Sigmoid colon (tissue), 7 donors: ENCODE results near the gene MYOF. TPM values are rescaled to one million over a fixed set of nuclear protein-coding genes. Genes with fewer than 3 reads are reported as not detected.

ENCODE experiments used
- DNase-seq: peaks from one replicate; pipeline ENCODE4 v3.0.0-alpha.2; 2019
- H3K27ac ChIP-seq, 4 donors: fragments of 200-600 bp; sonication (generic); one replicate each; pipeline ENCODE4 v1.5.1; 2016 to 2019; ENCODE audit warnings: mild to moderate bottlenecking in 1 of 4
- H3K27me3 ChIP-seq, 3 donors: fragments of 200-600 bp; sonication (generic); one replicate each; pipeline ENCODE4 v1.5.1; 2019; ENCODE audit warnings: mild to moderate bottlenecking in 1 of 3
- H3K36me3 ChIP-seq, 4 donors: fragments of 200-600 bp; sonication (generic); one replicate each; pipeline ENCODE4 v1.5.1; 2016 to 2019
- H3K4me1 ChIP-seq, 4 donors: fragments of 200-600 bp; sonication (generic); one replicate each; pipeline ENCODE4 v1.5.1; 2017 to 2019
- H3K4me3 ChIP-seq, 4 donors: fragments of 200-600 bp; sonication (generic); one replicate each; pipeline ENCODE4 v1.5.1; 2017 to 2019; ENCODE audit warnings: mild to moderate bottlenecking in 2 of 4, moderate library complexity in 1 of 4
- H3K9me3 ChIP-seq, 4 donors: fragments of 200-600 bp in 3 of 4; sonication (generic) in 3 of 4; one replicate each; pipeline versions ENCODE4 v1.5.1 to v1.6.1; 2013 to 2019
- EP300 ChIP-seq, 4 donors: sonication (generic); formaldehyde crosslinking; IDR thresholded peaks; one replicate each; pipeline ENCODE4 v1.6.1; 2017; ENCODE audit warnings: antibody characterized with exemption in 4 of 4
- POLR2A ChIP-seq, 2 donors: fragments of 450-650 bp; IDR thresholded peaks; one replicate each; pipeline ENCODE4 v1.6.1; 2016; ENCODE audit warnings: antibody characterized with exemption in 2 of 2, mild to moderate bottlenecking in 2 of 2, moderate library complexity in 2 of 2
- POLR2AphosphoS5 ChIP-seq, 4 donors: sonication (generic); formaldehyde crosslinking; IDR thresholded peaks; one replicate each; pipeline ENCODE4 v1.6.1; 2017; ENCODE audit warnings: antibody characterized with exemption in 4 of 4
- WGBS, 2 donors: extraction: QIAGEN DNeasy Blood & Tissue Kit; methylation state at CpG; one replicate each; pipeline ENCODE4 v1.1.7; 2013; 5-methylcytosine and 5-hydroxymethylcytosine counted together
- intact Hi-C: fragments of 100-400 bp; cut with DNase I; formaldehyde crosslinking; loops from one replicate; pipeline ENCODE4 v1.15.1; 2023
- polyA plus RNA-seq, 3 donors: library from polyadenylated mRNA; stranded (reverse); fragments of 200-250 nt; gene quantifications; one replicate each; pipeline ENCODE4 v1.2.3, GENCODE V29; 2013
- total RNA-seq, 4 donors: library from RNA; depleted of rRNA; stranded (reverse); fragments of >200 nt; gene quantifications; one replicate each; pipeline ENCODE4 v1.1.0, GENCODE V29; 2016
- TF ChIP-seq, protein P1 (sequence below), 4 experiments: fragments of 450-650 bp in 3 of 4; fragments of 200-600 bp in 1 of 4; IDR thresholded peaks; one replicate each; pipeline ENCODE4 v1.5.1; 2016 to 2019; ENCODE audit warnings: antibody characterized with exemption in 4 of 4, mild to moderate bottlenecking in 3 of 4, moderate library complexity in 2 of 4
- donor health status: healthy with polysubstance abuse.
- donor health status: Bipolar disorder and iron deficiency.
- donor health status: healthy.

Gene MYOF
- total and polyA plus RNA-seq, 7 donors, result 12.6 to 83.4 (median 36.3) TPM

DNA sequence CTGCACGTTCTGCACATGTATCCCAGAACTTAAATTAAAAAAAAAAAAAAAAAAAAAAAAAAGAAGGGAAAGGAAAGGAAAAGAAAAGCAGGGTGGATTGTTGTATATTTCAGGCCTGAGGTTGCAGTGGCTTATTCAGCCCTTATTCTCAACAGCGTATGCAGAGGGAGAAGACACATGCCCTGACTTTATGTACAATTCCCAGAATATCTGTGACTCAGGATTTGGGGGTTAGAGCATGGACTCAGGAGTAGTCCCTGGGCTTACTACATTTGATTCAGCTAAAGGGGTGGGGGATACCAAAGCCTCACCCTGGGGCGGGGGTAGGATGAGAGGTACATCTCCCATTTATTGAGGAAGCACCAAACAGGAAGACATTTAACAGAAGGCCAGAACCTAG is 137.4 kb downstream of the MYOF start:
- no peak overlapping the region for H3K27ac ChIP-seq
- H3K36me3 ChIP-seq, result peaks cover 44 to 97% (median 69%) of the 10 kb centered on the region in 4 donors
- H3K27me3 ChIP-seq, result no peaks in the 10 kb centered on the region
- DNase-seq, result no peak
- no peak overlapping the region for H3K4me3 ChIP-seq
- no peaks in the 10 kb centered on the region for H3K4me1 ChIP-seq
- intact Hi-C loops, result no loop called here
- WGBS, 2 donors, result 84 to 94% methylated on average over 3 of the region's 3 CpGs
- TF ChIP-seq POLR2AphosphoS5 (IDR thresholded peaks at IDR 0.05) (no peak), EP300 (IDR thresholded peaks at IDR 0.05) (no peak)
- H3K9me3 ChIP-seq, result no peaks in the 10 kb centered on the region

DNA sequence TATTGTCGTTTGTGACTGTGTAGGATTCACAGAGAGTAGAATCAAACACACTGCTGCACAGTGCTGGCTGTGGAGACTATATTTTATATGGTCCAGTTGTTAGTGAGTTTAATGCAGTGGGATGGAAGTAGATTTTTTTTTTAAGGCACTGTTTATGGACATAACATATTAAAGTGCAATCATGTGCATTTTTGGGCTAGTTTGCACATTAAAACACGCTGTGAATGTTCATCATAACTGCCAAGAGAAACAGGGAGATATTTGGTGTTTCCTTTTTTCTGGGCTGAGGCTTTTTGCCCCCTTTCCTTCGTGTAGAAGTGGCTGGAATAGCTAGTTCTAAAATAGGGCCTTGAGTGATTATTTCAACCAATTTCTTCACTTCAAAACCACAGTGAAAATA is 139.2 kb downstream of the MYOF start:
- DNase-seq, result no peak
- intact Hi-C loops, result no loop called here
- Histone ChIP-seq H3K4me3 (no peak overlapping the region), H3K9me3 (no peaks in the 10 kb centered on the region), H3K4me1 (no peaks in the 10 kb centered on the region), H3K27me3 (no peaks in the 10 kb centered on the region), H3K27ac (no peak overlapping the region), H3K36me3 (peaks cover 35 to 97% (median 60%) of the 10 kb centered on the region in 4 donors)
- TF ChIP-seq, protein P1, sequence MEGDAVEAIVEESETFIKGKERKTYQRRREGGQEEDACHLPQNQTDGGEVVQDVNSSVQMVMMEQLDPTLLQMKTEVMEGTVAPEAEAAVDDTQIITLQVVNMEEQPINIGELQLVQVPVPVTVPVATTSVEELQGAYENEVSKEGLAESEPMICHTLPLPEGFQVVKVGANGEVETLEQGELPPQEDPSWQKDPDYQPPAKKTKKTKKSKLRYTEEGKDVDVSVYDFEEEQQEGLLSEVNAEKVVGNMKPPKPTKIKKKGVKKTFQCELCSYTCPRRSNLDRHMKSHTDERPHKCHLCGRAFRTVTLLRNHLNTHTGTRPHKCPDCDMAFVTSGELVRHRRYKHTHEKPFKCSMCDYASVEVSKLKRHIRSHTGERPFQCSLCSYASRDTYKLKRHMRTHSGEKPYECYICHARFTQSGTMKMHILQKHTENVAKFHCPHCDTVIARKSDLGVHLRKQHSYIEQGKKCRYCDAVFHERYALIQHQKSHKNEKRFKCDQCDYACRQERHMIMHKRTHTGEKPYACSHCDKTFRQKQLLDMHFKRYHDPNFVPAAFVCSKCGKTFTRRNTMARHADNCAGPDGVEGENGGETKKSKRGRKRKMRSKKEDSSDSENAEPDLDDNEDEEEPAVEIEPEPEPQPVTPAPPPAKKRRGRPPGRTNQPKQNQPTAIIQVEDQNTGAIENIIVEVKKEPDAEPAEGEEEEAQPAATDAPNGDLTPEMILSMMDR (IDR thresholded peaks at IDR 0.05), result no peak
- TF ChIP-seq POLR2A (IDR thresholded peaks at IDR 0.05) (no peak), EP300 (IDR thresholded peaks at IDR 0.05) (no peak), POLR2AphosphoS5 (IDR thresholded peaks at IDR 0.05) (no peak)
- 74 to 85% methylated on average over 3 of the region's 3 CpGs for WGBS, 2 donors

DNA sequence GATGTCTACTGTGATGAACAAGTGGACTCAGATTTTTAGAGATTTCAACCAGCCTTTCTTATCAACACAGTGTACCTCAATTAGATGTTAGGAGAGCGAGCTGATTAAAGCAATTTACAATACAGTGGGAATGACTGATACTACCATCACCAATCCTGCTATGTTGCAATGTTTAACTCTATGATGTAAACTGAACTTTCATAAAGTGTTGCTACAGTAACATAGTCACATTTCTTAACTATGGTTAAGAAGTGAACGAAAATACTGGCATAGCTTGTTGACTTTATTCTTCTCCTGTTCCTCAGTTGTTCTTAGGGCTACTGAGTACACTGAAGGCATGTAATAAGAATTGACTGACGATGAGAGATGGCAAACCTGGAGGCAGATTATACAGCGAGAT is 139.8 kb downstream of the MYOF start:
- 89 to 91% methylated on average over 4 of the region's 4 CpGs for WGBS, 2 donors
- H3K4me1 ChIP-seq, result no peaks in the 10 kb centered on the region
- H3K4me3 ChIP-seq, result no peak overlapping the region
- H3K36me3 ChIP-seq, result peaks cover 29 to 97% (median 60%) of the 10 kb centered on the region in 4 donors
- DNase-seq, result no peak
- no peak overlapping the region for H3K27ac ChIP-seq
- no peaks in the 10 kb centered on the region for H3K9me3 ChIP-seq
- no peaks in the 10 kb centered on the region for H3K27me3 ChIP-seq
- intact Hi-C loops, result no loop called here
- TF ChIP-seq POLR2AphosphoS5 (IDR thresholded peaks at IDR 0.05) (no peak), POLR2A (IDR thresholded peaks at IDR 0.05) (no peak), EP300 (IDR thresholded peaks at IDR 0.05) (no peak)
- TF ChIP-seq, protein P1 (IDR thresholded peaks at IDR 0.05), result no peak

DNA sequence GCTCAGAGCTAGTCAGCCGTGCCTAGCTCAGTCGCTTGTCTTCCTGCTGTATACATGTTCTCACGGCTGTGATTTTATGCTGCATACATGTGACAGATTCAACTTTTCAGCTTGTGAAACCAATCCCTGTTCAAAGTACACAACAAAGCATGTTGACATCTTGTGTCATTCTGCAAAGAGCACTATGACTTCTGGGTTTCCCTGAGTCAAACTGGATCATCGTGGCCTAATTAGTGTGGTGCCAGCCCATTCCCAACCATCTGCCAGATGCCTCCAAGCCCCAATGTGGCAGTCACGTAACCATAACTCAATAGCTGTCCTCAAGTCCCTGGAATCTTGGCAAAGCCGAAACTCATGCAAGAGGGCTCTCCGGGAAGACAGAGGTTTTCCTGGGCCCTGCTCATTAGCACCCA is 144.8 kb downstream of the MYOF start:
- intact Hi-C loops, result no loop called here
- Histone ChIP-seq H3K27ac (no peak overlapping the region), H3K4me1 (no peaks in the 10 kb centered on the region), H3K4me3 (no peak overlapping the region), H3K27me3 (no peaks in the 10 kb centered on the region), H3K9me3 (no peaks in the 10 kb centered on the region), H3K36me3 (peaks cover 19 to 100% (median 70%) of the 10 kb centered on the region in 4 donors)
- DNase-seq, result no peak
- TF ChIP-seq POLR2AphosphoS5 (IDR thresholded peaks at IDR 0.05) (no peak), EP300 (IDR thresholded peaks at IDR 0.05) (no peak), POLR2A (IDR thresholded peaks at IDR 0.05) (no peak)
- TF ChIP-seq, protein P1 (IDR thresholded peaks at IDR 0.05), result no peak
- WGBS, 2 donors, result 66 to 85% methylated on average over 7 of the region's 7 CpGs

DNA sequence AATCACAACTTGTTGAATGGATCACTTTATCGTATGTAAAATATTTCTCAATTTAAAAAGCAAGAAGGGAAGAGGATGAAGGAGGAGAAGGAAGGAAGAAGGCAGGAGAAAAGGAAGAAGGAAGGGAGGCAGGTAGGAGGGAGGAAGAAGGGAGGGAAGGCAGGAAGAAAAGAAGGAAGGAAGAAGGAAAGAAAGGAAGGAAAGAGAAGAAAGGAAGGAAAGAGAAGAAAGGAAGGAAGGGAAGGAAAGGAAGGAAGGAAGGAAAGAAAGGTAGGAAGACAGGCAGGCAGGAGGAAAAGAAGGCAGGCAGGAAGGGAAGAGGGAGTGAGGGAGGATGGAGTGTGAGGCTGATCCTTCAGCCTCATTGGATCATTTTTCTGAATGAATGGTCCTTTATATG is 145.5 kb downstream of the MYOF start:
- no peak overlapping the region for H3K27ac ChIP-seq
- WGBS, 2 donors, result 97% methylated on average over 1 of the region's 1 CpG
- H3K27me3 ChIP-seq, result no peaks in the 10 kb centered on the region
- H3K36me3 ChIP-seq, result peaks cover 18 to 100% (median 69%) of the 10 kb centered on the region in 4 donors
- no peaks in the 10 kb centered on the region for H3K9me3 ChIP-seq
- TF ChIP-seq EP300 (IDR thresholded peaks at IDR 0.05), result no peak
- TF ChIP-seq POLR2A (IDR thresholded peaks at IDR 0.05), result no peak
- TF ChIP-seq, protein P1 (IDR thresholded peaks at IDR 0.05), result no peak
- no peak for TF ChIP-seq POLR2AphosphoS5 (IDR thresholded peaks at IDR 0.05)
- intact Hi-C loops, result no loop called here
- H3K4me3 ChIP-seq, result no peak overlapping the region
- no peak for DNase-seq
- no peaks in the 10 kb centered on the region for H3K4me1 ChIP-seq
